Measurements from ENCODE around the gene SCGB2A2.

DNA sequence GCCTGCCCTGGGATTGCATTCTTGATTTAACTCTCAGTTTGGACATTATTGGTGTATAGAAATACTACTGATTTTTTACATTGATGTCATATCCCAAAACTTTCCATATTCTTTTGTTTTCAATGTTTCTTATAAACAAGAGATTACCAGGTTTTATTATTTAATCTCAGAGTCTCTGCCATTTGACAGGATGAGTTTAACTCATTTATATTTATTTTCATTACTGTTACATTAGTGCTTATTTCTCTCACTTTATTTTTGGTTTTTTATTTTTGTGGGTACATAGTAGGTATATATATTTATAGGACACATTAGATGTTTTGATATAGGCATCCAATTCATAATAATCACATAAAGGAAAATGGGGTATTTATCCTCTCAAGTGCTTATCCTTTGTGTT, 38.0 kb downstream of the SCGB2A2 start:
- TF ChIP-seq ZNF70 (CRISPR knock-in tag; IDR thresholded peaks at IDR 0.05), result no peak
- no peak for TF ChIP-seq ZFP30 (CRISPR knock-in tag; IDR thresholded peaks at IDR 0.05)
- TF ChIP-seq SNAI2 (CRISPR knock-in tag; IDR thresholded peaks at IDR 0.05), result no peak
- no peak for TF ChIP-seq BACH2 (CRISPR knock-in tag; IDR thresholded peaks at IDR 0.05; ENCODE audit: borderline replicate concordance)
- TF ChIP-seq, protein P1, sequence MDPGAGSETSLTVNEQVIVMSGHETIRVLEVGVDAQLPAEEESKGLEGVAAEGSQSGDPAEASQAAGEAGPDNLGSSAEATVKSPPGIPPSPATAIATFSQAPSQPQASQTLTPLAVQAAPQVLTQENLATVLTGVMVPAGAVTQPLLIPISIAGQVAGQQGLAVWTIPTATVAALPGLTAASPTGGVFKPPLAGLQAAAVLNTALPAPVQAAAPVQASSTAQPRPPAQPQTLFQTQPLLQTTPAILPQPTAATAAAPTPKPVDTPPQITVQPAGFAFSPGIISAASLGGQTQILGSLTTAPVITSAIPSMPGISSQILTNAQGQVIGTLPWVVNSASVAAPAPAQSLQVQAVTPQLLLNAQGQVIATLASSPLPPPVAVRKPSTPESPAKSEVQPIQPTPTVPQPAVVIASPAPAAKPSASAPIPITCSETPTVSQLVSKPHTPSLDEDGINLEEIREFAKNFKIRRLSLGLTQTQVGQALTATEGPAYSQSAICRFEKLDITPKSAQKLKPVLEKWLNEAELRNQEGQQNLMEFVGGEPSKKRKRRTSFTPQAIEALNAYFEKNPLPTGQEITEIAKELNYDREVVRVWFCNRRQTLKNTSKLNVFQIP (CRISPR knock-in tag; IDR thresholded peaks at IDR 0.05; ENCODE audit: borderline replicate concordance, low read depth), result no peak
- TF ChIP-seq ESRRG (CRISPR knock-in tag; IDR thresholded peaks at IDR 0.05), result no peak
- TF ChIP-seq, protein P2, sequence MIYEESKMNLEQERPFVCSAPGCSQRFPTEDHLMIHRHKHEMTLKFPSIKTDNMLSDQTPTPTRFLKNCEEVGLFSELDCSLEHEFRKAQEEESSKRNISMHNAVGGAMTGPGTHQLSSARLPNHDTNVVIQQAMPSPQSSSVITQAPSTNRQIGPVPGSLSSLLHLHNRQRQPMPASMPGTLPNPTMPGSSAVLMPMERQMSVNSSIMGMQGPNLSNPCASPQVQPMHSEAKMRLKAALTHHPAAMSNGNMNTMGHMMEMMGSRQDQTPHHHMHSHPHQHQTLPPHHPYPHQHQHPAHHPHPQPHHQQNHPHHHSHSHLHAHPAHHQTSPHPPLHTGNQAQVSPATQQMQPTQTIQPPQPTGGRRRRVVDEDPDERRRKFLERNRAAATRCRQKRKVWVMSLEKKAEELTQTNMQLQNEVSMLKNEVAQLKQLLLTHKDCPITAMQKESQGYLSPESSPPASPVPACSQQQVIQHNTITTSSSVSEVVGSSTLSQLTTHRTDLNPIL (CRISPR knock-in tag; IDR thresholded peaks at IDR 0.05; ENCODE audit: low read depth), result no peak
- TF ChIP-seq, protein P3, sequence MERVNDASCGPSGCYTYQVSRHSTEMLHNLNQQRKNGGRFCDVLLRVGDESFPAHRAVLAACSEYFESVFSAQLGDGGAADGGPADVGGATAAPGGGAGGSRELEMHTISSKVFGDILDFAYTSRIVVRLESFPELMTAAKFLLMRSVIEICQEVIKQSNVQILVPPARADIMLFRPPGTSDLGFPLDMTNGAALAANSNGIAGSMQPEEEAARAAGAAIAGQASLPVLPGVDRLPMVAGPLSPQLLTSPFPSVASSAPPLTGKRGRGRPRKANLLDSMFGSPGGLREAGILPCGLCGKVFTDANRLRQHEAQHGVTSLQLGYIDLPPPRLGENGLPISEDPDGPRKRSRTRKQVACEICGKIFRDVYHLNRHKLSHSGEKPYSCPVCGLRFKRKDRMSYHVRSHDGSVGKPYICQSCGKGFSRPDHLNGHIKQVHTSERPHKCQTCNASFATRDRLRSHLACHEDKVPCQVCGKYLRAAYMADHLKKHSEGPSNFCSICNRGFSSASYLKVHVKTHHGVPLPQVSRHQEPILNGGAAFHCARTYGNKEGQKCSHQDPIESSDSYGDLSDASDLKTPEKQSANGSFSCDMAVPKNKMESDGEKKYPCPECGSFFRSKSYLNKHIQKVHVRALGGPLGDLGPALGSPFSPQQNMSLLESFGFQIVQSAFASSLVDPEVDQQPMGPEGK (CRISPR knock-in tag; IDR thresholded peaks at IDR 0.05; ENCODE audit: borderline replicate concordance), result no peak
- TF ChIP-seq ZC3H10 (CRISPR knock-in tag; IDR thresholded peaks at IDR 0.05), result no peak
- TF ChIP-seq ZNF8 (CRISPR knock-in tag; IDR thresholded peaks at IDR 0.05), result no peak
- TF ChIP-seq ARNTL (CRISPR knock-in tag; IDR thresholded peaks at IDR 0.05; ENCODE audit: borderline replicate concordance, low read depth), result no peak
- TF ChIP-seq RARB (CRISPR knock-in tag; IDR thresholded peaks at IDR 0.05), result no peak
- no peak for TF ChIP-seq TOX (CRISPR knock-in tag; IDR thresholded peaks at IDR 0.05; ENCODE audit: borderline replicate concordance)
